Fibroblast of skin of right quadriceps (primary cell): ENCODE measurements around the gene USP49.

Experiments
- DNase-seq: peaks from one replicate; pipeline ENCODE4 v3.0.0-alpha.2; 2013

The USP49 gene

GRCh38 chr6:41927253-41927652 lies 32.1 kb upstream of the USP49 start:
- no peak for DNase-seq

GRCh38 chr6:41922154-41922553 lies 27.0 kb upstream of the USP49 start:
- no peak for DNase-seq

- DNase-seq, result no peak
Observed at GRCh38 chr6:41921712-41921998, 26.5 kb upstream of the USP49 start.

GRCh38 chr6:41920921-41921711 lies 25.9 kb upstream of the USP49 start, which contains the start of the genes BYSL and MED20:
Gene BYSL, plus strand, starts transcription at chr6:41921499. Its CDS starts 64 bp downstream, at chr6:41921563.
Gene MED20, minus strand, starts transcription at chr6:41921139. Its CDS starts 121 bp downstream, at chr6:41921018.
- DNase-seq, result peak; percentile 94

- peak; percentile 94 for DNase-seq
Observed at GRCh38 chr6:41917528-41917927, 22.4 kb upstream of the USP49 start.

GRCh38 chr6:41914869-41915530 lies 19.8 kb upstream of the USP49 start:
- no peak for DNase-seq

GRCh38 chr6:41914343-41914742 lies 19.2 kb upstream of the USP49 start:
- no peak for DNase-seq

- DNase-seq, result no peak
Observed at GRCh38 chr6:41909727-41910126, 14.6 kb upstream of the USP49 start.

- no peak for DNase-seq
Observed at GRCh38 chr6:41901882-41902519, 6.8 kb upstream of the USP49 start.

GRCh38 chr6:41900861-41901260 lies 5.7 kb upstream of the USP49 start:
- DNase-seq, result no peak

- DNase-seq, result no peak
Observed at GRCh38 chr6:41896281-41896680, 1.1 kb upstream of the USP49 start.

- DNase-seq, result no peak
Observed at GRCh38 chr6:41894366-41895299, 542 bp downstream of the USP49 start.

- DNase-seq, result no peak
Observed at GRCh38 chr6:41892921-41893564, 2.1 kb downstream of the USP49 start.

GRCh38 chr6:41887331-41887751 lies 7.8 kb downstream of the USP49 start:
- DNase-seq, result peak; percentile 29

- no peak for DNase-seq
Observed at GRCh38 chr6:41885930-41886329, 9.2 kb downstream of the USP49 start.

GRCh38 chr6:41884957-41885356 lies 10.2 kb downstream of the USP49 start:
- DNase-seq, result no peak

- no peak for DNase-seq
Observed at GRCh38 chr6:41881506-41881905, 13.7 kb downstream of the USP49 start.

- DNase-seq, result peak; percentile 58
Observed at GRCh38 chr6:41878961-41879405, 16.2 kb downstream of the USP49 start.

GRCh38 chr6:41878246-41878645 lies 16.9 kb downstream of the USP49 start:
- DNase-seq, result peak; percentile 56

- DNase-seq, result no peak
Observed at GRCh38 chr6:41877051-41877680, 18.0 kb downstream of the USP49 start.

GRCh38 chr6:41874741-41875140 lies 20.4 kb downstream of the USP49 start:
- DNase-seq, result no peak

- no peak for DNase-seq
Observed at GRCh38 chr6:41872147-41872546, 23.0 kb downstream of the USP49 start.
